ENCODE data around the gene TAC3.

DNA sequence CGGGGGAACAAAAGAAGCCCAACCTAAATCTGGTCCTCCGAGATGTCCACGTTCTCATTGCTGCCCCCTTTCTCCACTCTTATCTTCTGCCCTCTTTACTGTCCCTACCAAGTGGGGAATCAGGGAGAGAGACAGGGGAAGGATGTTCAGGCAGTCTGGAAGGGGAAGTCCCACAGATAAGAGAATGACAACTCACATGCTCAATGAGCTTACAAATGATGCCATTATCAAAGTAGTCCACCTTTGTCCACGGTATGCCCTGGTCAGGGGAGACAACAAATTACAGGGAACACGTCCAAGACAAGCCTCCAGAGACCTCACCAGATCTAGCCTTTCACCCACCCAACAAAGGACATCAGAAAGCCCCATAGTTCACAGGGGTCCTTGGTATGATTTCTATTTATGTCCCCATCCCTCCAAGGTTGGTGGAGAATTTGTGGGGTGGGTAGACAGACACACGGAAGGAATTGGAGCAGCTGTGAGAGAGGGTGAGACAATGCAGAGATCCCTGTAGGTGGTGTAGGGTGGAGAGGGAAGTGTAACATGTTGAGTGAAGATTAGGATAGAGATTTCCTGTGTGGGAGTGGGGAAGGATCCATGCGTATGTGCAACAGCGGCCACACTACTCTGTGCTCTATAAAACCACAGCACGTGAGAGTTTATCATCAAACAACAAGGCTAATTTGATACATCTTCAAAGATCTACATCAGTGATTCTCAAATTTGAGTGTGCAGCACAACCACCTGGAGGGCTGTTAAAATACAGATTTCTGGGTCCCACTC lies 22.9 kb upstream of the TAC3 start:
- no peak for TF ChIP-seq CTCF (IDR thresholded peaks at IDR 0.05)
- TF ChIP-seq POLR2A (IDR thresholded peaks at IDR 0.05): no peak
